HCT116 (cell line): ENCODE data around the gene SLC5A7. TPM values are rescaled to one million over a fixed set of nuclear protein-coding genes. Genes with fewer than 3 reads are reported as not detected.

ENCODE experiments used
- ATAC-seq: fragments of 200-7000 bp; cut with Tn5 transposase; 2 replicates; pipeline ENCODE4 v1.9.1; 2020; ENCODE audit warnings: mild to moderate bottlenecking, moderate library complexity
- BruUV-seq: library from RNA; stranded (reverse); fragments of 400-500 nt; replicated peaks from 2 replicates; lab custom pipeline; 2021; lab: Mats Ljungman, UMichigan
- CTCF ChIA-PET: fragments of 300-600 bp; sonication (Branson Sonifier 250); formaldehyde crosslinking; loops from one replicate; lab custom pipeline; 2021; ENCODE audit warnings: antibody characterized with exemption; lab: Charles Lee
- POLR2A ChIA-PET: fragments of 300-600, 350-600 bp; sonication (Branson Sonifier 250); formaldehyde crosslinking; loops from one replicate; lab custom pipeline; 2021; ENCODE audit warnings: antibody characterized with exemption; lab: Charles Lee
- RAD21 ChIA-PET, 2 experiments: fragments of 300-600 bp; sonication (Branson Sonifier 250); formaldehyde crosslinking; loops; one replicate each; lab custom pipeline; 2023; ENCODE audit warnings: low total read pairs in 2 of 2; ENCODE audit not compliant: uncharacterized antibody in 2 of 2, unreplicated experiment in 2 of 2, low non-redundant PET in 1 of 2; lab: Charles Lee
- DNase-seq: peaks from one replicate; pipeline ENCODE4 v3.0.0-alpha.2; 2010; ENCODE audit warnings: low read depth, low spot score
- H2AFZ ChIP-seq: fragments of 200-600 bp; shearing (Covaris generic), sonication (generic); 2 replicates; pipeline ENCODE4 v1.6.1; 2017; ENCODE audit warnings: low read depth, mixed run types, mixed read lengths, antibody characterized with exemption, low read length; ENCODE audit not compliant: poor library complexity, severe bottlenecking
- H3K27ac ChIP-seq: 2 replicates; pipeline ENCODE4 v1.5.1; 2012; ENCODE audit warnings: low read depth, low read length
- H3K27me3 ChIP-seq: fragments of 200-600 bp; sonication (generic); 2 replicates; pipeline ENCODE4 v1.6.1; 2016; ENCODE audit warnings: mixed run types, low read length, mixed read lengths; ENCODE audit not compliant: insufficient read depth
- H3K36me3 ChIP-seq, 2 experiments: fragments of 200-500 bp in 1 of 2; fragments of 200-600 bp in 1 of 2; sonication (Bioruptor generic) in 1 of 2; sonication (generic) in 1 of 2; 2 replicates each; pipeline versions ENCODE4 v1.5.1 to v1.6.1; 2014 to 2016; ENCODE audit warnings: low read length in 2 of 2, inconsistent platforms in 1 of 2, mixed read lengths in 1 of 2, mixed run types in 1 of 2; ENCODE audit not compliant: insufficient read depth in 2 of 2, control insufficient read depth in 1 of 2
- H3K4me1 ChIP-seq, 2 experiments: fragments of 200-600 bp in 1 of 2; sonication (generic) in 1 of 2; 2 replicates each; pipeline versions ENCODE4 v1.5.1 to v1.6.1; 2012 to 2017; ENCODE audit warnings: low read length in 2 of 2, inconsistent platforms in 1 of 2, mild to moderate bottlenecking in 1 of 2, mixed read lengths in 1 of 2, mixed run types in 1 of 2, moderate library complexity in 1 of 2; ENCODE audit not compliant: insufficient read depth in 2 of 2, control insufficient read depth in 1 of 2
- H3K4me2 ChIP-seq: fragments of 200-600 bp; sonication (generic); 2 replicates; pipeline ENCODE4 v1.6.1; 2017; ENCODE audit warnings: mixed run types, low read length, mixed read lengths
- H3K4me3 ChIP-seq, 2 experiments: fragments of 200-600 bp in 1 of 2; sonication (generic) in 1 of 2; replicated peaks in 1 of 2; 2 replicates each; pipeline ENCODE4 v1.5.1; 2011 to 2016; ENCODE audit warnings: low read length in 2 of 2, control low read depth in 1 of 2, low read depth in 1 of 2, mild to moderate bottlenecking in 1 of 2, mixed read lengths in 1 of 2, mixed run types in 1 of 2
- H3K79me2 ChIP-seq: fragments of 200-600 bp; sonication (generic); 2 replicates; pipeline ENCODE4 v1.6.1; 2017; ENCODE audit warnings: mild to moderate bottlenecking, mixed run types, low read length, moderate library complexity, mixed read lengths; ENCODE audit not compliant: insufficient read depth
- H3K9ac ChIP-seq: fragments of 200-600 bp; sonication (generic); 2 replicates; pipeline ENCODE4 v1.6.1; 2016; ENCODE audit warnings: low read length, mixed read lengths
- H3K9me2 ChIP-seq: fragments of 200-600 bp; sonication (generic), shearing (Covaris generic); 2 replicates; pipeline ENCODE4 v1.6.1; 2017; ENCODE audit warnings: mixed run types, mild to moderate bottlenecking, moderate library complexity; ENCODE audit not compliant: insufficient read depth
- H3K9me3 ChIP-seq, 2 experiments: fragments of 200-500 bp in 1 of 2; fragments of 200-600 bp in 1 of 2; sonication (Bioruptor generic) in 1 of 2; sonication (generic) in 1 of 2; 2 replicates each; pipeline ENCODE4 v1.6.1; 2014 to 2017; ENCODE audit warnings: low read length in 2 of 2, mixed read lengths in 2 of 2, inconsistent platforms in 1 of 2, low read depth in 1 of 2, mild to moderate bottlenecking in 1 of 2, mixed run types in 1 of 2, moderate library complexity in 1 of 2; ENCODE audit not compliant: control insufficient read depth in 1 of 2, insufficient read depth in 1 of 2
- H4K20me1 ChIP-seq: fragments of 200-600 bp; sonication (generic), shearing (Covaris generic); 2 replicates; pipeline ENCODE4 v1.6.1; 2017; ENCODE audit warnings: mixed run types, mild to moderate bottlenecking, moderate library complexity; ENCODE audit not compliant: insufficient read depth
- CBX3 ChIP-seq: IDR thresholded peaks from 2 replicates; pipeline ENCODE4 v1.6.1; 2012; ENCODE audit warnings: low read depth
- CEBPB ChIP-seq: IDR thresholded peaks from 2 replicates; pipeline ENCODE4 v1.6.1; 2012; ENCODE audit warnings: low read depth
- FOSL1 ChIP-seq: IDR thresholded peaks from 2 replicates; pipeline ENCODE4 v1.6.1; 2012; ENCODE audit warnings: low read depth
- POLR2AphosphoS5 ChIP-seq: IDR thresholded peaks from 2 replicates; pipeline ENCODE4 v1.6.1; 2011; ENCODE audit warnings: mild to moderate bottlenecking, low read depth, low read length, moderate library complexity
- RAD21 ChIP-seq: IDR thresholded peaks from 2 replicates; pipeline ENCODE4 v1.6.1; 2012; ENCODE audit warnings: low read depth, mild to moderate bottlenecking
- YY1 ChIP-seq: IDR thresholded peaks from 2 replicates; pipeline ENCODE4 v1.6.1; 2011; ENCODE audit warnings: low read length, low read depth, moderate library complexity, mild to moderate bottlenecking; ENCODE audit not compliant: insufficient replicate concordance; ENCODE audit errors: extremely low read depth
- ZBTB33 ChIP-seq: IDR thresholded peaks from 2 replicates; pipeline ENCODE4 v1.6.1; 2011; ENCODE audit warnings: mild to moderate bottlenecking, low read length, moderate library complexity; ENCODE audit not compliant: insufficient replicate concordance; ENCODE audit errors: extremely low read depth
- ZFX ChIP-seq: fragments of 450-650 bp; IDR thresholded peaks from 2 replicates; pipeline ENCODE4 v1.6.1; 2017
- intact Hi-C: fragments of 100-400 bp; cut with micrococcal nuclease; formaldehyde crosslinking; loops from 2 replicates; pipeline ENCODE4 v1.10.0; 2022
- total RNA-seq: library from RNA; stranded (reverse); gene quantifications from one replicate; pipeline ENCODE4 v1.2.1, GENCODE V29; 2021; ENCODE audit not compliant: unreplicated experiment

Gene SLC5A7
- total RNA-seq, 1 experiment from 2014 or later = not detected

DNA sequence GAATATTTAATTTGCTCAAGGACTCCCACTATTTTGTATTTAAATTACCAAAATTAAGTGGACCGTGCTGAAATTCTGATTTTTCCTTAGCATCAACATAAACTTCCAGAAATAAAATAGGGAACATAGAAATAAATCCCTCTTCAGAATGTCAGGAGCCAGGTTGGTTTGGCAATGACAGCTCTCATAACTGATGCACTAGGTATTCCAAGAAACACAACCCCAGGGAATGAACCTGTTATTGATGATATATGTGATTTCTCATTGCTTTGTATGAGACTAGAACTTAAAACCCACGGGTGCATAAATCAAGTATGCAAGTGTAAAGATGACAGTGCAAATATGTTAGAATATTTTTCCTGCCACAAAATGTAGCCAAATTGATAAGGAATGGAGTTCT lies 12.8 kb downstream of the SLC5A7 start:
- H3K27ac ChIP-seq = no peak overlapping the region
- no peak for TF ChIP-seq ZFX
- no peak for TF ChIP-seq RAD21
- no peak for TF ChIP-seq CEBPB
- no peak for TF ChIP-seq POLR2AphosphoS5
- TF ChIP-seq ZBTB33 = no peak
- TF ChIP-seq YY1 = no peak
- TF ChIP-seq CBX3 = no peak
- H3K9me2 ChIP-seq = no peaks in the 10 kb centered on the region
- no peak overlapping the region for H3K4me3 ChIP-seq
- DNase-seq (no peak), ATAC-seq (no peak)
- intact Hi-C loops = no loop called here
- H3K9me3 ChIP-seq = no peaks in the 10 kb centered on the region; a peak in 1 of 4 replicates
- no peak overlapping the region for H3K9ac ChIP-seq
- ChIA-PET CTCF (no interaction called here), POLR2A (no interaction called here), RAD21 (no interaction called here)
- H3K79me2 ChIP-seq = no peaks in the 10 kb centered on the region
- no peaks in the 10 kb centered on the region for H3K27me3 ChIP-seq
- H4K20me1 ChIP-seq = no peaks in the 10 kb centered on the region
- no peak overlapping the region for H2AFZ ChIP-seq
- no peaks in the 10 kb centered on the region for H3K4me1 ChIP-seq
- H3K36me3 ChIP-seq = no peaks in the 10 kb centered on the region
- no peak overlapping the region for H3K4me2 ChIP-seq
- BruUV-seq = no TSS peak

DNA sequence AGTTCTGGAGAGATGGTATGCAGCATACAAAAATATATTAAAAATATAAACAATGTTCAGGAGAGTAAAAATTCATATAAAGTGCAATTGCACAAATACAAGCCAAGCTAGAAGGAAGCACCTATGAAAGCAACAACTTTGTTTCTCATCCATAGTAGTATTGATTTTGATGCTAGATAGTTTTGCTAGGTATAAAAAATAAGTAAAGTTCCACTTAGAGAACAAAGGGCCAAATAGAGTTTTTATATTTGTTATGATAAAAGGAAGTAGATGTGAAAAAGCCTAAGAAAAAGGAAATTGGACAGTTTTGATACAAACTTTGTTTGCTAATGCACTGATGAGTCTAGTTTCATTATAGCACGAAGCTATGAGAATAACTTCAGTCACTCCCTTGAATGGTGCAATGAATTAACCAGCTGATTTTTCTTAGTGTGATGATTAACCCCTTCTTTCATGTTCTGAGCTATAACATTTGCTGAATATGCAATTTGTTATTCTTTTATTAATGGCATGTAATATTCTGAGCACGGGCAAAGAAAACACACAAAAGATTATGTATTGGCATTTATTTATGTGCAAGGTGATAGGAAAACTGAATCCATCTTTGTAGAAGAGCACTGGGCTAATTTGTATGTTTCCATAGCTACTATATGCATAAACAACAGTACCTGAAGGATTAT lies 24.7 kb downstream of the SLC5A7 start:
- no peak overlapping the region for H3K4me2 ChIP-seq
- H3K36me3 ChIP-seq = no peaks in the 10 kb centered on the region
- H3K4me1 ChIP-seq = no peaks in the 10 kb centered on the region
- no TSS peak for BruUV-seq
- no peak for ATAC-seq
- intact Hi-C loops = no loop called here
- no peaks in the 10 kb centered on the region for H3K9me2 ChIP-seq
- no peak overlapping the region for H3K4me3 ChIP-seq
- POLR2A ChIA-PET = no interaction called here
- H4K20me1 ChIP-seq = no peaks in the 10 kb centered on the region
- no peak overlapping the region for H2AFZ ChIP-seq
- no peak overlapping the region for H3K27ac ChIP-seq
- CTCF ChIA-PET = no interaction called here
- peaks cover 4 to 14% of the 10 kb centered on the region in 2 experiments; a peak in 2 of 4 replicates for H3K9me3 ChIP-seq
- no peaks in the 10 kb centered on the region for H3K27me3 ChIP-seq
- no peak for DNase-seq
- no peak overlapping the region for H3K9ac ChIP-seq
- TF ChIP-seq RAD21 (no peak), FOSL1 (no peak)
- RAD21 ChIA-PET = no interaction called here
- H3K79me2 ChIP-seq = no peaks in the 10 kb centered on the region
